Prostate gland (tissue), 2 donors: ENCODE measurements around the gene SSC4D. TPM values are rescaled to one million over a fixed set of nuclear protein-coding genes. Genes with fewer than 3 reads are reported as not detected.
"Not testable (repeated sequence)": the region's sequence is repeated elsewhere in the genome, so short reads cannot be mapped to it uniquely, and the experiment has no call there.

Experiments used
- DNase-seq: peaks from one replicate; pipeline ENCODE4 v3.0.0-alpha.2; 2019; ENCODE audit warnings: low spot score
- H3K27ac ChIP-seq, 2 donors: fragments of 200-600 bp; sonication (generic); 2 replicates each; pipeline ENCODE4 v1.5.1; 2017 to 2019
- H3K27me3 ChIP-seq: fragments of 200-600 bp; sonication (generic); replicated peaks from 2 replicates; pipeline ENCODE4 v1.5.1; 2019; ENCODE audit not compliant: insufficient read depth
- H3K36me3 ChIP-seq, 2 donors: fragments of 200-600 bp; sonication (generic); 1 replicate in 1 of 2; 2 replicates in 1 of 2; pipeline versions ENCODE4 v1.5.1 to v1.8.1; 2017 to 2019
- H3K4me1 ChIP-seq: fragments of 200-600 bp; sonication (generic); replicated peaks from 2 replicates; pipeline ENCODE4 v1.5.1; 2019
- H3K4me3 ChIP-seq, 2 donors: fragments of 200-600 bp; sonication (generic); 2 replicates each; pipeline ENCODE4 v1.5.1; 2017 to 2019
- H3K9me3 ChIP-seq: fragments of 200-600 bp; sonication (generic); 2 replicates; pipeline ENCODE4 v1.5.1; 2017
- POLR2A ChIP-seq: fragments of 450-650 bp; IDR thresholded peaks from one replicate; pipeline ENCODE4 v1.6.1; 2016; ENCODE audit warnings: antibody characterized with exemption, mild to moderate bottlenecking
- POLR2AphosphoS5 ChIP-seq: sonication (generic); formaldehyde crosslinking; IDR thresholded peaks from one replicate; pipeline ENCODE4 v1.6.1; 2017; ENCODE audit warnings: antibody characterized with exemption
- WGBS: methylation state at CpG from one replicate; pipeline ENCODE4 v1.1.5; 2018; 5-methylcytosine and 5-hydroxymethylcytosine counted together
- intact Hi-C: fragments of 100-400 bp; cut with DNase I; formaldehyde crosslinking; loops from one replicate; pipeline ENCODE4 v1.14.2; 2022
- total RNA-seq, 2 donors: library from RNA; depleted of rRNA; stranded (reverse); fragments of >200 nt; gene quantifications; one replicate each; pipeline ENCODE4 v1.1.0, GENCODE V29; 2016
- TF ChIP-seq, protein P1 (sequence below), 4 experiments: fragments of 200-600 bp in 2 of 4; fragments of 450-650 bp in 2 of 4; sonication (generic) in 2 of 4; IDR thresholded peaks; 1 replicate in 3 of 4; 2 replicates in 1 of 4; pipeline ENCODE4 v1.5.1; 2016 to 2019; ENCODE audit warnings: antibody characterized with exemption in 4 of 4, mild to moderate bottlenecking in 2 of 4, moderate library complexity in 2 of 4

The SSC4D gene
- total RNA-seq, 2 donors from 2014 or later: 1.0 TPM; not detected in 1

GRCh38 chr7:76405738-76406137 is 3.8 kb downstream of the SSC4D start:
- TF ChIP-seq, protein P1, sequence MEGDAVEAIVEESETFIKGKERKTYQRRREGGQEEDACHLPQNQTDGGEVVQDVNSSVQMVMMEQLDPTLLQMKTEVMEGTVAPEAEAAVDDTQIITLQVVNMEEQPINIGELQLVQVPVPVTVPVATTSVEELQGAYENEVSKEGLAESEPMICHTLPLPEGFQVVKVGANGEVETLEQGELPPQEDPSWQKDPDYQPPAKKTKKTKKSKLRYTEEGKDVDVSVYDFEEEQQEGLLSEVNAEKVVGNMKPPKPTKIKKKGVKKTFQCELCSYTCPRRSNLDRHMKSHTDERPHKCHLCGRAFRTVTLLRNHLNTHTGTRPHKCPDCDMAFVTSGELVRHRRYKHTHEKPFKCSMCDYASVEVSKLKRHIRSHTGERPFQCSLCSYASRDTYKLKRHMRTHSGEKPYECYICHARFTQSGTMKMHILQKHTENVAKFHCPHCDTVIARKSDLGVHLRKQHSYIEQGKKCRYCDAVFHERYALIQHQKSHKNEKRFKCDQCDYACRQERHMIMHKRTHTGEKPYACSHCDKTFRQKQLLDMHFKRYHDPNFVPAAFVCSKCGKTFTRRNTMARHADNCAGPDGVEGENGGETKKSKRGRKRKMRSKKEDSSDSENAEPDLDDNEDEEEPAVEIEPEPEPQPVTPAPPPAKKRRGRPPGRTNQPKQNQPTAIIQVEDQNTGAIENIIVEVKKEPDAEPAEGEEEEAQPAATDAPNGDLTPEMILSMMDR (IDR thresholded peaks at IDR 0.05): no peak
- TF ChIP-seq POLR2AphosphoS5 (no peak), POLR2A (no peak)
- Histone ChIP-seq H3K36me3 (no peaks in the 10 kb centered on the region), H3K4me3 (no peak overlapping the region), H3K9me3 (no peaks in the 10 kb centered on the region), H3K27me3 (no peaks in the 10 kb centered on the region), H3K4me1 (no peaks in the 10 kb centered on the region), H3K27ac (no peak overlapping the region)
- 94% methylated on average over 9 of the region's 9 CpGs for WGBS
- DNase-seq: no peak
- intact Hi-C loops: no loop called here

- Histone ChIP-seq H3K4me1 (no peaks in the 10 kb centered on the region), H3K27ac (no peak overlapping the region), H3K27me3 (no peaks in the 10 kb centered on the region), H3K4me3 (no peak overlapping the region), H3K9me3 (no peaks in the 10 kb centered on the region), H3K36me3 (no peaks in the 10 kb centered on the region)
- intact Hi-C loops: no loop called here
- TF ChIP-seq POLR2AphosphoS5 (no peak), POLR2A (no peak)
- TF ChIP-seq, protein P1 (IDR thresholded peaks at IDR 0.05): no peak
- DNase-seq: no peak
- WGBS: 87% methylated on average over 10 of the region's 10 CpGs
Measured at GRCh38 chr7:76403780-76404494, 5.6 kb downstream of the SSC4D start.

DNA sequence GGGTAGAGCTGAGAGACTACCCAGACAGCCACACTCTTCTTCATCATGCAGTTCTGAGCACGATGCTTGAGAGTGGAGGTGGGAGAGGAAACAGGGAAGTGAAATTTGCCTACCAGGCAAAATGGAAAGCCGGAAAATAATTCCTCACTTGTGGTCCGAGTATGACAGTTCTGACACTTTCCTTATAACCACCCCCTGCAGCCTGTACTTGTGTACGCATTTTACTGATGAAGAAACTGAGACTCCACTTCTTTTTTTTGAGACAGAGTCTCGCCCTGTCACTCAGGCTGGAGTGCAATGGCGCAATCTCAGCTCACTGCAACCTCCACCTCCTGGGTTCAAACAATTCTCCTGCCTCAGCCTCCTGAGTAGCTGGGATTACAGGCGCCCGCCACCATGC is 6.4 kb downstream of the SSC4D start:
- H3K9me3 ChIP-seq, H3K36me3 ChIP-seq, H3K27me3 ChIP-seq, DNase-seq, H3K27ac ChIP-seq, H3K4me1 ChIP-seq, H3K4me3 ChIP-seq, intact Hi-C loops: not testable (repeated sequence)
- 88% methylated on average over 8 of the region's 8 CpGs for WGBS

GRCh38 chr7:76400248-76400647 is 9.2 kb downstream of the SSC4D start:
- no peak overlapping the region for H3K27ac ChIP-seq
- H3K4me1 ChIP-seq: no peaks in the 10 kb centered on the region
- H3K36me3 ChIP-seq: no peaks in the 10 kb centered on the region
- 94% methylated on average over 23 of the region's 23 CpGs for WGBS
- H3K4me3 ChIP-seq: no peak overlapping the region
- no peak for TF ChIP-seq POLR2A
- TF ChIP-seq, protein P1 (IDR thresholded peaks at IDR 0.05): no peak
- no peak for TF ChIP-seq POLR2AphosphoS5
- intact Hi-C loops: no loop called here
- H3K27me3 ChIP-seq: no peaks in the 10 kb centered on the region
- DNase-seq: no peak
- no peaks in the 10 kb centered on the region for H3K9me3 ChIP-seq

DNA sequence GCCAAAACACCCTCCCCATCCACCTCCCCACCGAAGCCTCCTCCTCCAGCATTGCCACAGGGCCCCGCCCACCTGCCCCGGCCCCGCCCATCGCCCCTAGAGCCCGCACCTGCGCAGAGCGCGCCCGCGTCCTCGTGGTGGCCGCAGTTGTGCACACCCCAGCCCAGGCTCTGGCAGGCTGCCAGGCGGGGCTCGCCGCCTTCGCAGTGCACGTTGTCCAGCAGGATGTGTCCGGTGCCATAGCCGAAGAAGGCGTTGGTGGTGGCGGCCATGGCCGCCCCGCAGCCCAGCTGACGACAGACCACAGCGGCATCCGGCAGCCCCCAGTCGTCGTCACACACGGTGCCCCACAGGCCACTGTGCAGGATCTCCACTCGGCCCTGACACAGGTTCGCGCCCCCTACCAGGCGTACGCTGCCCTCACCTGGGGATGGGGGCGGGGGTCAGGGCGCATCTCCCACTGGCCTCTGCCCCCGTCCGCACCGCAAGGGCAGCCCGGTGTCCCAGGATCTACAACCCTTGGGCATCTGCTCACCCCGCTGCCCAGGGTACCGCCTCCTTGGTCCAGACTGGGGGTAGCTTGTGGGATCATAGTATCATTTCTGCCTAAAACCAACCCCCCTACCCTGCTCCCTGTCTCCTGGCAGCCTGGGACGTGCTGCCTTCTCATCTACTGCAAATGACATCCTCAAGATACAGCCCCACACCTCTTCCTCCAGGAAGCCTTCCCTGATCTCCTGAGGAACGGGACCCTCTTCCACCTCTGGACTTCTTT is 11.9 kb downstream of the SSC4D start:
- peak overlapping the region; percentile 33 for H3K4me3 ChIP-seq
- intact Hi-C loops: no loop called here
- H3K27ac ChIP-seq: no peak overlapping the region
- no peaks in the 10 kb centered on the region for H3K9me3 ChIP-seq
- 14% methylated on average over 45 of the region's 45 CpGs for WGBS
- no peaks in the 10 kb centered on the region for H3K36me3 ChIP-seq
- no peaks in the 10 kb centered on the region for H3K27me3 ChIP-seq
- peak; percentile 11 for TF ChIP-seq POLR2AphosphoS5
- TF ChIP-seq, protein P1 (IDR thresholded peaks at IDR 0.05): no peak
- no peak for TF ChIP-seq POLR2A
- peak; percentile 52 for DNase-seq
- no peaks in the 10 kb centered on the region for H3K4me1 ChIP-seq
